Anterior cingulate cortex (tissue), 58 donors: ENCODE results near the gene PRKCZ.

Experiments used
- DNase-seq, 58 donors: peaks; one replicate each; lab custom pipeline; 2025; lab: John Stamatoyannopoulos, UW

Gene PRKCZ

GRCh38 chr1:2231532-2232254 is 181.5 kb downstream of the PRKCZ start:
- peak in 48 of 58 donors; percentile 20 to 77 (median 50) for DNase-seq

DNA sequence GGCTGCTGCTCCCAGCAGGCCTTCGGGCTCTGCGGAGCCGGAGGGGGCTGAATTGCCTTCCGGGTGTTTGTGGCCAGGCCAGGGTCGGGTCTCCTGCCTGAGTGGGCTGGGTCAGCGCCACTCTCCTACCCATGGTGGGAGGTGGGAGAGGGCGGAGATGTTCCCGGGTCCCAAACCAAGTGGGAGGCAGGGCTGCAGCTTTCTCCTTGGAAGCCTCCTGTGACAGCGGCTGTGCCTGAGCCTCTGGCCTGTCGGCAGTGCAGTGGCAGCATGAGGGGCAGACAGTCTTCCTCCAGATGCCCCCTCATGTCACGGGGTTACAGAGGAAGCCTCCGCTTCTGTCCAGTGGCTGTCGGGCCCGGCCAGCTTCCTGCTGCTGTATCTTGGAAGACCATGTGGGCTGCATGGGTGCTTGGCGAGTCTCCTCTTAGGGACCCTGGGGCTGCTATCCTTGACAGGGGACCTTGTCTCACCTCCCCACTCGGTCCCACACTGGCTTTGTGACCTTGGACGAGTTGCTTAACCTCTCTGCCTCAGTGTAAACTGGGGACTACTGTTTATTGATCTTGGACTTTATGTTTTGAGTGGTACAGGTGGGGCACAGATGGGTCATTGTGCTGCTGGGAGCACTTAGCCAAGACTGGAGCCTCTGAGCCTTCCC is 182.2 kb downstream of the PRKCZ start:
- no peak for DNase-seq

- DNase-seq, result no peak
These were observed 182.8 kb downstream of the PRKCZ start for GRCh38 chr1:2232916-2233438.

GRCh38 chr1:2233468-2233867 is 183.3 kb downstream of the PRKCZ start:
- DNase-seq, result no peak

GRCh38 chr1:2233997-2234761 is 184.0 kb downstream of the PRKCZ start:
- DNase-seq, result peak in 45 of 58 donors; percentile 22 to 83 (median 55)

DNA sequence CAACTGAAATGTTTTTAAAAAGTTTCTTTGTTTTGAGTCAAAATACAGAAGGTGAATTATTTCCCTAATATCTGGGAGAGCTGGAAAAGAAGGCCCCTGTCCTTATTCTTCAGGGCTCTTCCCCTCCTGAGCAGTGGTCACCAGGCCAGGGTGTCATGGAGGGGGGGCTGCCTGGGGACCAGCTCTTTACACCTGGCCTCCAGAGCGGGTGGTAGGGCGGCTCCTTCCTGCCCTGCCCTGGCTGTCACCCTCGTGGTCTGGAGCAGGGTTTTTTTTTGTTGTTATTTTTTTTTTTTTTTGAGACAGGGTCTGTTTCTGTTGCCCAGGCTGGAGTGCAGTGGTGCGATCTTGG is 184.5 kb downstream of the PRKCZ start:
- DNase-seq, result peak in 1 of 58 donors; percentile 68
